Measurements from ENCODE around the gene OR1L1.

Gene OR1L1, protein sequence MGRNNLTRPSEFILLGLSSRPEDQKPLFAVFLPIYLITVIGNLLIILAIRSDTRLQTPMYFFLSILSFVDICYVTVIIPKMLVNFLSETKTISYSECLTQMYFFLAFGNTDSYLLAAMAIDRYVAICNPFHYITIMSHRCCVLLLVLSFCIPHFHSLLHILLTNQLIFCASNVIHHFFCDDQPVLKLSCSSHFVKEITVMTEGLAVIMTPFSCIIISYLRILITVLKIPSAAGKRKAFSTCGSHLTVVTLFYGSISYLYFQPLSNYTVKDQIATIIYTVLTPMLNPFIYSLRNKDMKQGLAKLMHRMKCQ

DNA sequence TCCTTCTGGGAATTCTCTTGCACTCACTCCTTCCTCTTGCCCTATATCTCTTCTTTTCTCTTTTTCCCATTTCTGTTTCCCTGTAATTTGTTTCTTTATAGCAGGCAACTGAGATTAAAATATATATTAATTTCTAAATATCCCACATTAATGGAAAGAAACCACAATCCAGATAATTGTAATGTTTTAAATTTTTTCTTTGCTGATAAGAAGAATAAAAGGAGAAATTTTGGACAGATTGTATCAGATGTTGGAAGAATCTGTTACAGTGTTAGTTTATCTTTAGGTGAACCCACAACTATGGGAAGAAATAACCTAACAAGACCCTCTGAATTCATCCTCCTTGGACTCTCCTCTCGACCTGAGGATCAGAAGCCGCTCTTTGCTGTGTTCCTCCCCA lies at the start of gene OR1L1:
OR1L1 (plus strand) TSS at position 301 of the 400 bp plus-strand sequence; CDS start at position 301, 0 bp downstream.
- DNase-seq: no peak

DNA sequence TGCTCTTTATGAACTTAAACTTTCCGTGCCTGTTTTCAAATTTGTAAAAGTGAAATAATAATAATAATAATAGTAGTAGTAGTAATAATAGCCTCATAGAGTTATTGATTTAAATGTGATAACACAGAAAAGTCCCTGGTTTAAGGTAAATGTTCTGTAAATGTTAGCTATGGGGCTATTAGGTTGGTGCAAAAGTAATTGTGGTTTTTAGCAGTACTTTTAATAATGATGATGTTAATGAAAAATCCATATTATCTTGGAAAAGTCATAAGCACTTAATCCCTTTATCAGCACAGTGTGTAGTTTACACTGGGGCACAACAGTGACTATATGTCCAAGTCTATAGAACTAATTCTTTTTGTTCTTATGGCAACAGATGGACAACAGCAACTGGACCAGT lies 47.2 kb upstream of the OR1L1 start, which contains the start of gene OR1Q1:
OR1Q1 (plus strand) TSS at position 377 of the 400 bp plus-strand sequence; CDS start at position 377, 0 bp downstream.
- DNase-seq: no peak

DNA sequence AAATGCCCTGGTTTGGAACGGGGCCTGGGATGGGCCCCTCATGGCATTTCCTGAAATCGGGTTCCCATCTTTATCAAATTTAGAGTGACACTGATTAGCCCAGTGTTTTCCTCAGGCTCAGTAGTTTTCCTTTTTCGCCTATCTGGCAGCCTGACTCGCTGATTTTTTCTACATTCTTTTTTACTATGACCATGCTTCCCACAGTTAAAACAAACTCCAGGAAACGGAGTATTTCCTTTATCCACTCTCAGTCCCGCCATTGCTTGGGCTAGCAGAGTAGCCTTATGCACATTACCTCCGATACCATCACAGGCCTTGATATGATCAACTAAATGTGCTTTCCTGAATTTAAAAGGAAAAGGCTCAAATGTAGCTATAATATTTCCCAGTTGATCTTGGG lies 41.5 kb upstream of the OR1L1 start:
- DNase-seq: no peak

DNA sequence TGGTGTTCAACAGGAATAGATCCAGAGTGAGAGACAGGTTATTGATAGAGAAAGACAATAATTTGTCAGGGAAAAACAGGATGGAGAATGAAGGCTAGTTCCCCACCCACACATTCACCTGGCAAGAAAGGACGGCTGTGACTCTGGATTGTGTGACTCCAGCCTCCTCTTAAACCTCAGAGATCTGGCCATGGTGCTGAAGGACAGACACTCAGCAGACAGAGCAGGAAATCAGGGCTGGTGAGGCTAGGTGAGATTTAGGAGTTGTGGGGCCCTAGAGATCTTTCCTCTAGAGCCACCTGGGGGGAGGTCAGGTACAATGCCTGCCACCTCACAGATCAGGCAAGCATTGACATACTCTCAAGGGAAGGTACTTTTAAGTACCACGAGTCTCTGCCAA lies 19.3 kb upstream of the OR1L1 start:
- DNase-seq: no peak

DNA sequence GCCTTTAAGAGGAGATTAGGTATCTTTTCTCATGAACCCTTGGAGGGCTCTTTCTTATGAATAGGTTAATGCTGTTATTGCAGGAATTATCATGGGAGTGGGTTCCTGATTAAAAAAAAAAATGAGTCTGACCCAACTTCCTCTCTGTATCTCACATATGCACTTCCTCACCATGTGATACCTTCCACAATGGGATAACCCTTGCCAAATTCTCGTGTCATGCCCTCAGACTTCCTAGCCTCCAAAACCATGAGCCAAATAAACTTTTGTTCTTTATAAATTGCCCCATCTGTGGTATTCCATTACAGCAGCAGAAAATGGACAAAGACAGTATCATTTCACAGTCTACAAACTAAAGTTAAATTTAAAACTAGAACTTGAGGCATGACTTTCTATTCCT lies 5.1 kb upstream of the OR1L1 start:
- DNase-seq: no peak

DNA sequence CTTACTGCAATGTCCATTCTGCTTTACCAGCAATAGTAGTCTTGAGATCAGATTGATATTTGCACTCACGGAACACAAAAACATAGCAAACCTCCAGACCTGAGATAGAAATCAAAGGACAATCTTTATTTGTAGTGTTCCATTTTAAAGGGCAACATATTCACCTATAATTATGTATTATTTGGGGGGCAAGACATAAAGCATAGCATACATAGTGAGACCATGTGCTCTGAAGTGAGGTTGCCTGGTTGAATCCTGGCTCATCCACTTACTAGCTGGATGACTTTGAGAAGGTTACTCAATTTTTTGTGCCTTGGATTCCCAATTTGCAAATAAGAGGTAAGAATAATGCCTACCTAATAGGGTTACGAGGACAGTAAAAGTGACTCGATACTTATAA lies 4.0 kb upstream of the OR1L1 start, which contains the start of gene OR1B1:
OR1B1 (minus strand) TSS at position 101 of the 400 bp plus-strand sequence.
- DNase-seq: no peak

DNA sequence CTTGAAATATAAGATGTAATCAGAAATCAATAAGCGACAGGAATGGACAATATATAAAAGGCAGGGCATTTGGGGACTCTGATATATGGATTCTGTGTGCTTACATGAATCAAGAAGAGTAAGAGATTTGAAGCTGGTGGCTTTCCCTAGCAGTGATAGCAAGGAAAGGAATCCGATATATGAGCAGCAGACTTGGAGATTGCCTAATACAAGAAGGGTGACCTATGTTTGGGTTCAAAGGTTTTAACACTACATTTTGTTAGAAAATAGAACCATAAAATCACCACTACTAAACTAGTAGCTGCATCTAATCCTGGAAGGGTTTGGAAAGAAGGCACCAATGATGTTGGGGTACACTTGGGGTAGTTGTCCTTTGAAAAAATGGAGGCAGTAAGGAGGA lies 11.0 kb downstream of the OR1L1 start:
- DNase-seq: no peak

DNA sequence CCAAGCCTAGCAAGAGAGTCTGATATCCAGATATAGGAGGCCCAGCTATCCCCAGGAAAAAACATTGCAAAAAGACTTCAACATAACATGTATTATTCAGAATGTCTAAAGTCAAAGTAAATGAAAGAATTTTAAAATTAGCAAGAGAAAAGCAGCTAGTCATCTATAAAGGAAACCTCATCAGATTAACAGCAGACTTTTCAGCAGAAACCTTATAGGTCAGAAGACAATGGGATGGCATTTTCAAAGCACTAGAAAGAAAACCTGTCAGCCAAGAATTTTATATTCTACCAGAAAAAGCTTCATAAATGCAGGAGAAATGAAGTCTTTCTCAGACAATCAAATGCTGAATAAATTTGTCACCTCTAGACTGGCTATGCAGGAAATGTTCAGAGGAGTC lies 23.3 kb downstream of the OR1L1 start:
- no peak for DNase-seq

DNA sequence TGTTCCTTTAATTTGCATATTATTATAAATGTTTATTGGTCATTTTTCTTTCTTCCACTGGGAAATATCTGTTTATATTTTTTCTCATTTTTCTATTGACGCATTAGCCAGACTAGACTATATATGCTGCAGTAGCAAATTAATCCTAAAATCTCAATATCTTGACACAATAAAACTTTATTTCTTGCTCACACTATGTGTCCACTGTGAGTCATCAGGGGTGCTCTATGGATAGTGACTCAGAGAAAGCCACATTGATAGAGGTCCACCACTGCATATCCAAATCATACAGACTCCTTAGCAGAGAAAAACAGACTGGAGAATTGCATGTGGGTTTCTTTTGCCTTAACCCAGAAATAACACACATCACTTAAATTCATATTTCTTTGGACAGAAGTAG lies 34.2 kb downstream of the OR1L1 start:
- DNase-seq: no peak

All from GDM1 (cell line).